ENCODE results near the gene ECT2.

DNA sequence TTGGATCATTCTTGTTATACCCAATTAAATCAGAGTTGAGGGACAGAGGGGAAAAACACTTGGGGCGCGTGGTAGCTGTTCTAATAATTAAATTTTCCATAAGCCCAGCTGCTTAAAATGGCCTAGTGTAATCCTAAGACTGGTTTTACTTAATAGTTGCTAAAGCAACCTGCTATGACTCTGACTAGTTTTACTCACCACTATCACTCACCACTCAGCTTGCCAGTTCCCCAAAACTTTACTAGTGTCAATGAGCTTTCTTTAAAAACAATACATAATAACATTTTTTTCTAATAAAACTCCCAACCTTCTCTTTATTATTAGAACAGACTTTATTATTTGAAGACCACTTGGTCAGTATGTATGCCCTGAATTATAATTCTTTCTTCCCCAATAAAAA lies 49.6 kb downstream of the ECT2 start:
- TF ChIP-seq GATA2 (IDR thresholded peaks at IDR 0.05; ENCODE audit: low read depth, low read length) (no peak), GATA3 (IDR thresholded peaks at IDR 0.05; ENCODE audit: low read depth, low read length) (no peak)
